K562 (cell line): Measurements from ENCODE around the gene DYRK1A. TPM values are rescaled to one million over a fixed set of nuclear protein-coding genes. Genes with fewer than 3 reads are reported as not detected.

ENCODE experiments used
- E2F6 ChIP-seq, 2 experiments: IDR thresholded peaks; 2 replicates each; pipeline ENCODE4 v1.6.1; 2011; ENCODE audit warnings: borderline replicate concordance in 1 of 2, control low read depth in 1 of 2, low read depth in 1 of 2, low read length in 1 of 2, mild to moderate bottlenecking in 1 of 2, mixed read lengths in 1 of 2, moderate library complexity in 1 of 2; ENCODE audit not compliant: insufficient read depth in 1 of 2, insufficient read length in 1 of 2, poor library complexity in 1 of 2, severe bottlenecking in 1 of 2; ENCODE audit errors: extremely low read depth in 1 of 2
- MGA ChIP-seq: fragments of 450-650 bp; IDR thresholded peaks from 2 replicates; pipeline ENCODE4 v1.6.1; 2016; ENCODE audit warnings: mild to moderate bottlenecking, moderate library complexity
- ZNF785 ChIP-seq: fragments of 250-450 bp; sonication (Bioruptor Pico); IDR thresholded peaks from 2 replicates; pipeline ENCODE4 v1.4.0; 2020; ENCODE audit warnings: mild to moderate bottlenecking
- polyA plus RNA-seq, 8 experiments: library from polyadenylated mRNA; depleted of rRNA in 4 of 8; stranded (reverse) in 5 of 8; unstranded in 3 of 8; fragments of >200 nt; fragmentation: Nextera tagmentation in 2 of 8; fragmentation: Illumina TruSeq in 1 of 8; extraction: Ambion mirVana in 2 of 8; extraction: Trizol in 1 of 8; gene quantifications; 2 replicates each; pipeline versions ENCODE4 v1.2.1 to v1.2.3, GENCODE V29; 2011 to 2014; ENCODE audit warnings: inconsistent platforms in 1 of 8, missing spikeins in 1 of 8
- total RNA-seq, 7 experiments: library from RNA; depleted of rRNA in 6 of 7; stranded (reverse); fragments of >200 nt in 6 of 7; fragmentation: Illumina TruSeq in 2 of 7; extraction: Trizol in 2 of 7; gene quantifications; 2 replicates each; pipeline versions ENCODE4 v1.2.1 to v1.2.3, GENCODE V29; 2011 to 2021; ENCODE audit warnings: low replicate concordance in 1 of 7

Gene DYRK1A
- total and polyA plus RNA-seq, 9 of the 15 experiments (the other 6 are each of a cell fraction or from before 2014, with no cell fraction given): 3.7 to 64.8 (median 42.3) TPM

- no peak for TF ChIP-seq MGA
- TF ChIP-seq ZNF785 (CRISPR knock-in tag): no peak
- no peak for TF ChIP-seq E2F6 (IDR thresholded peaks at IDR 0.05; ENCODE audit: borderline replicate concordance in 1 of 2, extremely low read depth in 1 of 2, insufficient read depth in 1 of 2, insufficient read length in 1 of 2, low read depth in 1 of 2, low read length in 1 of 2, poor library complexity in 1 of 2, severe bottlenecking in 1 of 2)
Observed at GRCh38 chr21:37319551-37319950, 47.0 kb upstream of the DYRK1A start (continued).
